Progenitor cell of endocrine pancreas (in vitro differentiated cells): Measurements from ENCODE around the gene IRF9. TPM values are rescaled to one million over a fixed set of nuclear protein-coding genes. Genes with fewer than 3 reads are reported as not detected.

Experiments
- DNase-seq: peaks from one replicate; pipeline ENCODE4 v3.0.0; 2021; ENCODE audit warnings: low spot score; ENCODE audit not compliant: unreplicated experiment
- H3K27ac Mint-ChIP-seq: 2 replicates; pipeline ENCODE4 v1.8.0; 2021; ENCODE audit warnings: mild to moderate bottlenecking, moderate library complexity, mixed read lengths
- H3K27me3 Mint-ChIP-seq: 2 replicates; pipeline ENCODE4 v1.8.0; 2021; ENCODE audit warnings: mixed read lengths
- H3K36me3 Mint-ChIP-seq: 2 replicates; pipeline ENCODE4 v1.8.0; 2022; ENCODE audit warnings: mixed read lengths; ENCODE audit not compliant: insufficient read depth
- H3K4me1 Mint-ChIP-seq: 2 replicates; pipeline ENCODE4 v1.8.0; 2021; ENCODE audit warnings: low read depth, mixed read lengths
- H3K4me3 Mint-ChIP-seq: 2 replicates; pipeline ENCODE4 v1.8.0; 2021; ENCODE audit warnings: low read depth, mild to moderate bottlenecking, moderate library complexity, mixed read lengths
- H3K9me3 Mint-ChIP-seq: 2 replicates; pipeline ENCODE4 v1.8.0; 2021; ENCODE audit warnings: low read depth, mixed read lengths
- CTCF ChIP-seq: fragments of 200-600 bp; sonication (generic); IDR thresholded peaks from one replicate; pipeline ENCODE4 v1.5.0; 2021; ENCODE audit warnings: antibody characterized with exemption, mild to moderate bottlenecking; ENCODE audit not compliant: unreplicated experiment
- total RNA-seq: library from RNA; stranded (reverse); gene quantifications from 2 replicates; pipeline ENCODE4 v1.2.1, GENCODE V29; 2021

Gene IRF9
- total RNA-seq, 1 donor from 2014 or later, result 57.4 TPM

DNA sequence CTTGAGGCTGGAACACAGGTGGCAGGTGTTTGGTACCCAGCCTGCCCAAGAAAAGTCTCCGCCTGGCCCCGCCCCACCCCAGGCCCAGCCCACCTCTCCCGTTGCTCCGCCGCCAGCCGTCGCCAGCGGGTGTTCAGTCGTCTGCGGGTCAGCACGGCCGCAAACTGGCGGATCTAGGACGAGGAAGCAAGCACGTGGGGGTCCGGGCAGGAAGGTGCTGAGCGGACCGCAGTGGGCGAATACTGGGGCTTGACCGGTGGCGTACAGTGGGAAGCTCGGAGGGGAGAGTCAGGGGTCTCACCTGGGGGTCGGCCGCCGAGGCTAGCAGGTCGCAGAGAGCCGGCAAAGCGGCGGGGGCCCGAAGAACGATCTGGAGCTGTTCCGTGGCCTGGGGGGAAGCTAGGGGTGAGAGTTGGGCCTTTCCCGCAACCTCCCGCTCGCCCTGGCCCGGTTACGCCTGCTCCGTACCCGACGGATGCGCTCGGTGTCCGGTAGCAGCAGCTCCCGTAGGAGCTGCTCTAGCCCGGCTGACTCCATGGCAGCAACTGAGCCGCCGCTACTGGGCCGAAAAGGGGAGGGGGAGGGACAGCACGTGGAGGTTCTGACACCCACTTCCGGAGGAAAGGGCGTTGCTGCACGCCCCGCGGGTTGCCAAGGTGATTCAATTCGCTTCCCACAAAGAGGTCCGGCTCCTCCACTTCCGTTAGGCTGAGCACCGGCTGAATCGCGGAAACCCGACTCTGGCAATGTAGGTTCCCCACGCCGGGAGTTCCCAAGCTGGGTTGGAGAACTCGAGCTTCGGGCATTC, 27.4 kb downstream of the IRF9 start, which contains the start of gene IPO4:
TSS of gene IPO4 (minus strand) at position 566 of the 808 bp plus-strand sequence. CDS start at position 537, 29 bp downstream.
- no peaks in the 10 kb centered on the region for H3K9me3 Mint-ChIP-seq
- no peaks in the 10 kb centered on the region for H3K27me3 Mint-ChIP-seq
- peak within 1 kb of the TSS; percentile 96 for H3K27ac Mint-ChIP-seq
- TF ChIP-seq CTCF, result no peak
- DNase-seq, result peak; percentile 88
- peak within 1 kb of the TSS; percentile 92 for H3K4me3 Mint-ChIP-seq
- H3K36me3 Mint-ChIP-seq, result peaks cover 22% of the 10 kb centered on the region
- H3K4me1 Mint-ChIP-seq, result peaks cover 13% of the 10 kb centered on the region

GRCh38 chr14:24189059-24189375, 28.0 kb downstream of the IRF9 start:
- peak overlapping the region; percentile 96 for H3K27ac Mint-ChIP-seq
- H3K4me3 Mint-ChIP-seq, result peak overlapping the region; percentile 92

GRCh38 chr14:24189460-24189859, 28.4 kb downstream of the IRF9 start:
- Mint-ChIP-seq H3K9me3 (no peaks in the 10 kb centered on the region), H3K27ac (peak overlapping the region; percentile 4), H3K4me3 (peak overlapping the region; percentile 92), H3K4me1 (peaks cover 17% of the 10 kb centered on the region), H3K36me3 (peaks cover 23% of the 10 kb centered on the region), H3K27me3 (no peaks in the 10 kb centered on the region)
- TF ChIP-seq CTCF, result no peak
- no peak for DNase-seq

More at GRCh38 chr14:24189059-24189375, 28.0 kb downstream of the IRF9 start:
- no peak for DNase-seq
- no peaks in the 10 kb centered on the region for H3K27me3 Mint-ChIP-seq
- H3K9me3 Mint-ChIP-seq, result no peaks in the 10 kb centered on the region
- H3K36me3 Mint-ChIP-seq, result peaks cover 22% of the 10 kb centered on the region
- TF ChIP-seq CTCF, result no peak
- peaks cover 14% of the 10 kb centered on the region for H3K4me1 Mint-ChIP-seq

- DNase-seq, result no peak
- Mint-ChIP-seq H3K4me3 (no peak overlapping the region), H3K36me3 (peaks cover 23% of the 10 kb centered on the region), H3K27ac (no peak overlapping the region), H3K9me3 (no peaks in the 10 kb centered on the region), H3K27me3 (no peaks in the 10 kb centered on the region), H3K4me1 (peaks cover 22% of the 10 kb centered on the region)
- TF ChIP-seq CTCF, result no peak
These were observed 29.4 kb downstream of the IRF9 start for GRCh38 chr14:24190416-24190815.

DNA sequence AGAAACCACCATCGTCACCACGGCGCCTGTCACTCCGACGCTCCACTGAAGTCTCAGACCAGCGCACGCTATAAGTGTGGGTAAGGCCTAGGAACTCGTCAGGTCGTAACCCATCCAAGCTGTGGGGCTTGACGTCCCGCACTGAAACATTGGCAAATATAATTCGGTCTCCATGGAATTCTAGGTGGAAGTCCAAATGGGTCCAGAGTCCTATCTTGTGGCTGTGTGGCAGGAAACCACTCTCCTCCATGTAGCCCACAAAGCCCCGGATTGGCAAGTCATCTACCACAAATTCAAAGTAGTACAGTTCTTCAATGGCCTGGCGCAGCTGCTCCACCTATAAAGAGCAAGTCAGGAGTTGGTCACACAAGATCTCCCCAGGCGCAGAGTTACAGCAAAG, 31.9 kb downstream of the IRF9 start:
- Mint-ChIP-seq H3K36me3 (peaks cover 21% of the 10 kb centered on the region), H3K27me3 (no peaks in the 10 kb centered on the region), H3K4me3 (no peak overlapping the region), H3K9me3 (no peaks in the 10 kb centered on the region), H3K27ac (no peak overlapping the region), H3K4me1 (peaks cover 25% of the 10 kb centered on the region)
- no peak for DNase-seq
- no peak for TF ChIP-seq CTCF
